ENCODE data around the gene TTC4. TPM values are rescaled to one million over a fixed set of nuclear protein-coding genes. Genes with fewer than 3 reads are reported as not detected.

Gene TTC4
- total RNA-seq, 2 experiments from 2014 or later = 7.3 to 7.6 TPM

DNA sequence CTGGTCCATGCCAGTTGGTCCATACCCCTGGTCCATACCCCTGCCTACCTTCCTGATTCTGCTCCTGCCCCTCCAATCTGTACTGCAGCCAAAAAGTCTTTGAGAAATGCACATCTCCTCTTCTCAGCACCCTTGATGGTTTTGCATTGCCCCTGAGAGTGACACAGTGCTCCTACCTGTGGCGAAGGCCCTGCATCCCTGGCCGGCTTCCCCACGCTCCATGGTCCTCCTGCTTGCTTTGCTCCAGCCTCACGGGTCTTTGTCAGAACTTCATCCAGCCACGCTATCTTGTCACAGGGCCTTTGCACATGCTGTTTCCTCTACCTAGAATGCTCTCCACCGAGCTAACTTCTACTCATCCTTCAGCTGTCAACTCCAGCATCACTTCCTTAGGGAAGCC lies 32.2 kb upstream of the TTC4 start:
- H3K36me3 Mint-ChIP-seq (ENCODE audit: low read depth) = no peaks in the 10 kb centered on the region
- Histone ChIP-seq H3K27ac (ENCODE audit: low read depth in 1 of 2, low read length in 2 of 2) (no peak overlapping the region), H3K9me3 (ENCODE audit: control insufficient read depth in 1 of 2, insufficient read depth in 1 of 2, low read length in 2 of 2) (no peaks in the 10 kb centered on the region), H3K36me3 (ENCODE audit: insufficient read depth, low read length) (no peaks in the 10 kb centered on the region), H3K4me3 (ENCODE audit: low read length) (no peak overlapping the region), H3K27me3 (ENCODE audit: control insufficient read depth in 1 of 2, insufficient read depth in 2 of 2, low read length in 2 of 2) (no peaks in the 10 kb centered on the region), H3K4me1 (ENCODE audit: insufficient read depth, low read length) (no peaks in the 10 kb centered on the region)
- H3K27ac Mint-ChIP-seq = no peak overlapping the region
- no peak overlapping the region for H3K4me3 Mint-ChIP-seq
- H3K27me3 Mint-ChIP-seq = no peaks in the 10 kb centered on the region
- ChIA-PET POLR2A (no interaction called here), CTCF (no interaction called here)
- TF ChIP-seq, protein P1, sequence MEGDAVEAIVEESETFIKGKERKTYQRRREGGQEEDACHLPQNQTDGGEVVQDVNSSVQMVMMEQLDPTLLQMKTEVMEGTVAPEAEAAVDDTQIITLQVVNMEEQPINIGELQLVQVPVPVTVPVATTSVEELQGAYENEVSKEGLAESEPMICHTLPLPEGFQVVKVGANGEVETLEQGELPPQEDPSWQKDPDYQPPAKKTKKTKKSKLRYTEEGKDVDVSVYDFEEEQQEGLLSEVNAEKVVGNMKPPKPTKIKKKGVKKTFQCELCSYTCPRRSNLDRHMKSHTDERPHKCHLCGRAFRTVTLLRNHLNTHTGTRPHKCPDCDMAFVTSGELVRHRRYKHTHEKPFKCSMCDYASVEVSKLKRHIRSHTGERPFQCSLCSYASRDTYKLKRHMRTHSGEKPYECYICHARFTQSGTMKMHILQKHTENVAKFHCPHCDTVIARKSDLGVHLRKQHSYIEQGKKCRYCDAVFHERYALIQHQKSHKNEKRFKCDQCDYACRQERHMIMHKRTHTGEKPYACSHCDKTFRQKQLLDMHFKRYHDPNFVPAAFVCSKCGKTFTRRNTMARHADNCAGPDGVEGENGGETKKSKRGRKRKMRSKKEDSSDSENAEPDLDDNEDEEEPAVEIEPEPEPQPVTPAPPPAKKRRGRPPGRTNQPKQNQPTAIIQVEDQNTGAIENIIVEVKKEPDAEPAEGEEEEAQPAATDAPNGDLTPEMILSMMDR (IDR thresholded peaks at IDR 0.05) = no peak
- H3K9me3 Mint-ChIP-seq = no peaks in the 10 kb centered on the region
- DNase-seq (no peak), ATAC-seq (ENCODE audit: poor library complexity) (no peak)
- H3K4me1 Mint-ChIP-seq (ENCODE audit: low read depth) = no peaks in the 10 kb centered on the region
- intact Hi-C loops (cut with DNase I, micrococcal nuclease) = no loop called here

DNA sequence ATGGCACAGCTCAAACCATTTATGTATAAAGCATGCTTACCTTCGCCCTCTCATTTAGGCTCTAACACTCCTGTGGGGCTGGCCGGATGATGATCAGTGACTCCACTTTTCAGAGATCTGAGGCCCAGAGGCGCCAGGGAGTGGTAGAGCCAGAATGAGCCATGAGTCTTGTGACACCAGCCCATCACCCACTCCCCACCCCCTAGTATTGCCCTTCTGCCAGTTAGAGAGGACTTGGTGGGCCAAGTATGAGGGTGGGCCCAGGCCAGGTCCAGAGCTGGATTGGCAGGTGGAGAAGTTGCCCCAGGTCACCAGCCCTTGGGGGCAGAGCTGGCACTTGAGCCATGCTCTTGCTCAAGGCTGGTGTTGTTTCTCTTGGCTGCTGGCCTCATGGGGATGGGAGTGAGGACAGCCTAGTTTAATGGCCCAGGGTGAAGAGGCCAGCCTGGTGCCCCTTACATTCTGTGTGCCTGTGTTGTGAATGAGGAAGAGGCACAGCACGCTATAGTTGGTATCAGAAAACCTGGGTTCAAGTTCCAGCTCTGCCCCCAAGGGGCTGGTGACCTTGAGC lies 30.2 kb upstream of the TTC4 start:
- H3K4me3 Mint-ChIP-seq = no peak overlapping the region

DNA sequence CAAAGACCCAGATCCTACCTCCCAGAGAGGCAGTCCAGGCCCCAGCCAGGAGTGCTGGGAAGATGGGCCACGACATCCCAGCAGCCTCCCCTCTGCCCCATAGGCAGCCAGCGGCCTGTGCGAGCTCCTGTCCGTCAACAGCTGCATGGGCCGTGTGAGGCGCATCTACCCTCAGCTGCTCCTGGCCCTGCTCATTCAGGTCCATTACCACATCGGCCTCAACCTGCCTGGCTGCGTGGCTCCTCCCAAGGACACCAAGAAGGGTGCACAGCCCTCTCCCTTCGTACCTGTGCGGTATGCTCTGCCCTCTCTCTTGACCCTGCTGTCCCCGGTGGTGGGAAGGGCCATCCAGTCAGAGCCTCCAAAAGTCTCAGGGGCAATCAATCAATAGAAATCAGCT lies 29.5 kb upstream of the TTC4 start:
- H3K4me3 Mint-ChIP-seq = no peak overlapping the region
- H3K36me3 Mint-ChIP-seq (ENCODE audit: low read depth) = no peaks in the 10 kb centered on the region
- H3K27me3 Mint-ChIP-seq = no peaks in the 10 kb centered on the region
- H3K4me1 Mint-ChIP-seq (ENCODE audit: low read depth) = no peaks in the 10 kb centered on the region
- DNase-seq (no peak), ATAC-seq (ENCODE audit: poor library complexity) (no peak)
- no peaks in the 10 kb centered on the region for H3K27me3 ChIP-seq (ENCODE audit: control insufficient read depth in 1 of 2, insufficient read depth in 2 of 2, low read length in 2 of 2)
- H3K27ac Mint-ChIP-seq = no peak overlapping the region
- H3K36me3 ChIP-seq (ENCODE audit: insufficient read depth, low read length) = no peaks in the 10 kb centered on the region
- no peak overlapping the region for H3K4me3 ChIP-seq (ENCODE audit: low read length)
- CTCF ChIA-PET = no interaction called here
- no peaks in the 10 kb centered on the region for H3K9me3 ChIP-seq (ENCODE audit: control insufficient read depth in 1 of 2, insufficient read depth in 1 of 2, low read length in 2 of 2)
- H3K4me1 ChIP-seq (ENCODE audit: insufficient read depth, low read length) = no peaks in the 10 kb centered on the region
- POLR2A ChIA-PET = no interaction called here
- H3K27ac ChIP-seq (ENCODE audit: low read depth in 1 of 2, low read length in 2 of 2) = no peak overlapping the region
- no peaks in the 10 kb centered on the region for H3K9me3 Mint-ChIP-seq
- intact Hi-C loops (cut with DNase I, micrococcal nuclease) = no loop called here
- TF ChIP-seq, protein P1 (IDR thresholded peaks at IDR 0.05) = no peak

More for the DNA sequence above, 30.2 kb upstream of the TTC4 start:
- Histone ChIP-seq H3K27me3 (ENCODE audit: control insufficient read depth in 1 of 2, insufficient read depth in 2 of 2, low read length in 2 of 2) (no peaks in the 10 kb centered on the region), H3K36me3 (ENCODE audit: insufficient read depth, low read length) (no peaks in the 10 kb centered on the region), H3K9me3 (ENCODE audit: control insufficient read depth in 1 of 2, insufficient read depth in 1 of 2, low read length in 2 of 2) (no peaks in the 10 kb centered on the region), H3K27ac (ENCODE audit: low read depth in 1 of 2, low read length in 2 of 2) (no peak overlapping the region), H3K4me3 (ENCODE audit: low read length) (no peak overlapping the region), H3K4me1 (ENCODE audit: insufficient read depth, low read length) (no peaks in the 10 kb centered on the region)
- POLR2A ChIA-PET = no interaction called here
- ATAC-seq (ENCODE audit: poor library complexity) (no peak), DNase-seq (no peak)
- H3K4me1 Mint-ChIP-seq (ENCODE audit: low read depth) = no peaks in the 10 kb centered on the region
- no peaks in the 10 kb centered on the region for H3K9me3 Mint-ChIP-seq
- no peaks in the 10 kb centered on the region for H3K36me3 Mint-ChIP-seq (ENCODE audit: low read depth)
- intact Hi-C loops (cut with DNase I, micrococcal nuclease) = no loop called here
- CTCF ChIA-PET = no interaction called here
- TF ChIP-seq, protein P1 (IDR thresholded peaks at IDR 0.05) = no peak
- no peaks in the 10 kb centered on the region for H3K27me3 Mint-ChIP-seq
- H3K27ac Mint-ChIP-seq = no peak overlapping the region

Data from CD4-positive, alpha-beta T cell (primary cell).